D721Med (cell line): ENCODE measurements around the gene PBX2.

ENCODE experiments used
- DNase-seq: peaks from one replicate; pipeline ENCODE4 v3.0.0; 2011; ENCODE audit warnings: low spot score; ENCODE audit not compliant: insufficient read length
- FAIRE-seq: peaks from 2 replicates; lab custom pipeline; 2011; peaks lifted over from hg19 to GRCh38; lab: Jason Lieb, UNC
- TF ChIP-seq, protein P1 (sequence below): IDR thresholded peaks from 2 replicates; pipeline ENCODE4 v1.5.1; 2012; ENCODE audit warnings: mild to moderate bottlenecking, control low read depth; ENCODE audit not compliant: insufficient read depth; ENCODE audit errors: missing control alignments

PBX2 gene

DNA sequence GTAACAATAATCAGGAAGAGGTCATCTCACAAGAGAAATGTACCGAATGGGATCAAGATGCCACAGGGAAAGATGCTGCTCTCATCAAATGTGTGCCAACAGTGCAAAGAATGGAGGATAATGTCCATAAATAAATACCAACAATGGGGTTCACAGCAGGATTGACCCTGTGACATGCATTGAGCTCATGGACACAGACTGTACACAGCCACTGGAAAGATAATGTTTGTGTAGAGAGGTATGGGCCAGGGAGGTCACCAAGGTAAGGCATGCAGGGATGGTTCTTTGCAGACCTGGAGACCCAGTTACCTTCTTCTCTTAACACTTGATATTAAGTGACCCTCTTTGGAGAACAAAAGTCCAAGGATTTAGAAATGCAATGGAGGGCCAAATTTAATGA, 15.6 kb downstream of the PBX2 start:
- DNase-seq, result no peak
- TF ChIP-seq, protein P1, sequence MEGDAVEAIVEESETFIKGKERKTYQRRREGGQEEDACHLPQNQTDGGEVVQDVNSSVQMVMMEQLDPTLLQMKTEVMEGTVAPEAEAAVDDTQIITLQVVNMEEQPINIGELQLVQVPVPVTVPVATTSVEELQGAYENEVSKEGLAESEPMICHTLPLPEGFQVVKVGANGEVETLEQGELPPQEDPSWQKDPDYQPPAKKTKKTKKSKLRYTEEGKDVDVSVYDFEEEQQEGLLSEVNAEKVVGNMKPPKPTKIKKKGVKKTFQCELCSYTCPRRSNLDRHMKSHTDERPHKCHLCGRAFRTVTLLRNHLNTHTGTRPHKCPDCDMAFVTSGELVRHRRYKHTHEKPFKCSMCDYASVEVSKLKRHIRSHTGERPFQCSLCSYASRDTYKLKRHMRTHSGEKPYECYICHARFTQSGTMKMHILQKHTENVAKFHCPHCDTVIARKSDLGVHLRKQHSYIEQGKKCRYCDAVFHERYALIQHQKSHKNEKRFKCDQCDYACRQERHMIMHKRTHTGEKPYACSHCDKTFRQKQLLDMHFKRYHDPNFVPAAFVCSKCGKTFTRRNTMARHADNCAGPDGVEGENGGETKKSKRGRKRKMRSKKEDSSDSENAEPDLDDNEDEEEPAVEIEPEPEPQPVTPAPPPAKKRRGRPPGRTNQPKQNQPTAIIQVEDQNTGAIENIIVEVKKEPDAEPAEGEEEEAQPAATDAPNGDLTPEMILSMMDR, result no peak
- no peak for FAIRE-seq

DNA sequence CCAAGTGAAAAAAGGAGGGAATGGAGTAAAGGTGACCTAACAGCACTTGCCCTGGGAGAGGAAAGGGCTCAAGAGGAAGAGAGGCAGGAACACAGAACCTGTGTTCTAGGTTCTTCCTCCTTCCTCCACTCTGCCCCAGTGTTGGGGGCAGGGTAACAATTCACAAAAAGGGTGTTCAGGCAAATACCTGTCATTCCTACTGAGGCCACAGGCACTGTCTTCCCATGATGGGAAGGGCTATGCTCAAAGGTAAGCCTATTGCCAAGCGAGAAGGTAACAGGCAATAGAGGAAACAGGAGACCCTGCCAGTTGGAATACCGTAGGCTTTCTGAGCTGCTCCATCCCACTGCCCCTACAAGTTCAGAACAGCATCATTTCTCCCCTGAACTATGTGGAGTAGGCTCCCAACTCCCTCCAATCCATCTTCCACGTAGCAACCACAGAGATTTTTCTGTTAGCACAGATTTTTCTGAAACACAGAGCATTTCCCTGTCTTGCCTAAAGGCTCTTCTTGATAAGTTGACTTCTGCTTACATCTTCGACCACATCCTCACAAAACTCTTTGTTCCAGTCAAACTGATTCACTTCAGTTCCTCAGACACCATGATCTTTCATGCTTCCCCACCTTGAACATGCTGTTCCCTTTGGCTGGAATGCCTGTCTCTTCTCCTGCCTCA, 16.8 kb downstream of the PBX2 start:
- TF ChIP-seq, protein P1, result no peak
- no peak for DNase-seq
- FAIRE-seq, result no peak

DNA sequence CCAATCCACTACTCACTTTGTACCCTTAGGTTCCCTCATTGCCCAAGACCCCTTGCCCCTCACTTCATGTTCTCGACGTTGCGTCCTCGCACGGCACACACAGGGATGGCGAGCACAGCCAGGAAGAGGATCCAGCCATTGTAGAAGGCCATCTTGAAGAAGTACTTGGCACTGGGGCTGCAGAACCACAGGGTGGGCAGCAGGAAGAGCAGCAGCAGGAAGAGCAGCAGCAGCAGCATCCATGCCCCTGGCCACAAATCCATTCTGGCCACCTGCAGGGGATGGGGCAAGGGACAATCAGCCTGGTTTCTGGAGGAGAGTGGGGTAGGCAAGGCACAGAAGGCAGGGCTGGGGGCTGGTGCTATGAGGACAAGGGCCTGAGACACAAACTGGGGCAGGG, 18.8 kb downstream of the PBX2 start:
- TF ChIP-seq, protein P1, result no peak
- no peak for DNase-seq
- FAIRE-seq, result no peak

DNA sequence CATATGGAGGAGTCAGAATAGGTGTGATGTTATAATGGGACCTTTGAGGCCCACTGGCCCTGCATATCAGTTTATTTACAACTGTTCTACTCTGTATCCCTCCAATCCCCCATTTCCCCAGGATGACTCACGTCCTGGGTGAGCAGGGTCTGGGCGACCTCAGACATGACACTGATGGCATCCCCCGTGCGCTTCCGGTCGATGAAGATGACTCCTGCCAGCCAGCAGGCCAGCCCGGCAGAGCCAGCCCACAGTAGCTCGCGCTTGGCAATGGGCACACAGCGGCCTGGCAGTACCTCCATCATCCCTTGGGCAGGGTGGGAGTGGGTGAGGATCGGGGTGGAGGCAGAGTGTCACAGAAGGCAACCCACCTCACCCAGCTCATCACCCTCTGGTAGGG, 19.7 kb downstream of the PBX2 start:
- TF ChIP-seq, protein P1, result no peak
- no peak for DNase-seq
- FAIRE-seq, result no peak

DNA sequence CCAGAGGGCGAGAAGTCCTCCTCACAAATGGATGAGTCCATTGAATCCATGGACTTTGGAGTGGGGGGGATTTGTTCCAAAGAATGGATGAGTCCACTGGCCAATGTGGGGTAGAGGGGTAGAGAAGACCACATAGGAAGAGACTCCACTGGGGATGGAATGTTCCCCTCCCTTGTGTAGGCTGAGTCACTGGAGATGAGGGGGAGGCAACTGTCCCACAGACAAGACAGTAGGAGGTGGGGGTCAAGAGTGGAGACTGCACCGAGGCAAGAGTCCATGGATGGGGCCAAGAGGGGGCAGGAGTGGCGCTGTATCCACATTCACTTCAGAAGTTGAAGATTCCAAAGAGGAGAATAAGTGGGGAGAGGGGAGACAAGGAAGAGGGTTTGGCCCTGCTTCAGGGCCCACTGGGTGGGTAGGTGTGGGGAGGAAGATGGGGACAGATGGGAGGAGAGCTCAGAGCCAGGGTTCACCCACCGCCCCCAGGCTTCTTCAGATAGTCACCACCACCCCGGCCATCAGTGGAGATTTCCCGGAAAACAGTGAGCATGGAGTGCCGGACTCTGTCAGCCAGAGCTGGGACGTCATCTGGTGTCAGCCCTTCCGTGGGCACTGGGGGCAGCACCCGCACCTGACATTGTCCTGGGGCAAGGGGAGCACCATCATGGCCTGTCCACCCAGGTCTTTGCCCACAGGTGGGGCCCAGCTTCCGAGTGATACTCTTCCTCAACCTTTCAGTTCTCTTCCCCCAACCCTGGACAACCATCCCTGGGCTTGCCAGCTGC, 21.0 kb downstream of the PBX2 start:
- DNase-seq (no peak), FAIRE-seq (no peak)
- TF ChIP-seq, protein P1, result no peak

DNA sequence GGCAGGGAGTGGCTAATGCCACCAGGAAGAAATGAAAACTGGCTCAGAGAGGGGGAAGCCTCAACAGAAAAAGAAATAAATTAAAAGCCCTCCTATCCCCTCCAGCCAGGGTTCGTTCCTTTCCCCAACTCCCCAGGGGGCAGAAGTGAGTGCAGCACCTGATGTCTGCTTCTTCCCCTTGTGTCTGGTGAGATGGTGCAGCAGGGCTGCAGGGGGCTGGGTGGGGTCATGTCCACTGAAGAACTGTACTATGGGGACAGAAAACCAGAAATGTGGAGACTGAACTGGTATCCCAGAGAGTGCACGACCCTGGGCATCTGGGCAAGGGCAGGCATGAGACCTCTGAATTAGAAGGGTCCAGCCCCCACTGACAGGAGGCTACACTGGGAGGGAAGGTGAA, 21.7 kb downstream of the PBX2 start:
- TF ChIP-seq, protein P1, result no peak
- no peak for FAIRE-seq
- DNase-seq, result no peak
